GM19239 (cell line): Measurements from ENCODE around the gene DENND2C.
"Not testable (repeated sequence)": the region's sequence is repeated elsewhere in the genome, so short reads cannot be mapped to it uniquely, and the experiment has no call there.

Experiments
- DNase-seq: peaks from one replicate; pipeline ENCODE4 v3.0.0; 2011; ENCODE audit warnings: low spot score; ENCODE audit not compliant: insufficient read length
- FAIRE-seq: peaks from 2 replicates; lab custom pipeline; 2011; peaks lifted over from hg19 to GRCh38; lab: Jason Lieb, UNC

The DENND2C gene

DNA sequence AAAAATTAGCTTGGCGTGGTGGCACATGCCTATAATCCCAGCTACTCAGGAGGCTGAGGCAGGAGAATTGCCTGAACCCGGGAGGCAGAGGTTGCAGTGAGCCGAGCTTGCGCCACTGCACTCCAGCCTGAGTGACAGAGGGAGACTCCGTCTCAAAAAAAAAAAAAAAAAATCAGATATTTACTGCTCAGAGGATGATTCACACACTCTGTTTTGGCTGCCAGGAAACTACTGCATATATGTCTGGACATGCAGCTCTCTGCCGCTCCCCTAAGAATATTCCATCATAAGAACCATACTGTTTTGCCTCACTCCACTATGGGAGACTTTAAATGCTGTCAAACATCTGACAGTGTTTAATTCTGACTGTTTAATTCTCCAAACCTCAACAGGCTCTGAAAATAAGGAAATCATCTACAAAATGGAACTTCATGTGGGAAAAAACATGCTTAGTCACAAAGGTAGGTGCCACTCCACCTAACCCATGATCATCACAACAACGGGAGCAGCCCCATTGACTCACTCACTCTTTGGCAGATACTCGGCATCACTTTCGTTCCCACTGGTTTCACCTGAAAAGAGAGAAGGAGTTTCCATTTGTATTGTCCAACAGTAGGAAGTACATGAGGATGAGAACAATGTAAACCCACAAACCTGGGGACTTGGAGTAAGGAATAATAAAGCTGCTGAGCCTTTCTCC lies 59.2 kb downstream of the DENND2C start:
- DNase-seq (no peak), FAIRE-seq (no peak)

DNA sequence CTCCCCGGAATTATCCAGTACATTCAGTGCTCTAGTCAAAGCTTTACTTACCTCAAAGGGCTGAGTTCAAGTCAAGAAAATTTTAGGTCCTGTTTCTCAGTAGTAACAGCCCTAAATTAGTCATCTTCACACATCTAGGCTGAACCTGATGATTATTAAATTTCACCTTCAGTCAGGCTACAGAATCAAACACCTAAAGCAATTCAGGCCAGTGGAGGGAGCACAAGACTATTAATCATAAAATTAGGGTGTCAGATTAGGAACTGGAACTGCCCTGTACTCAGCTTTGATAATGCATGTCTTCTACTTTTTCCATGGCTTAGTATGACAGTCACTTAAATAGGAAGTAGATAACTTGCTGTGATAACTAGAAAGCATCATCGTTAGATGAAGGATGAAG lies 60.0 kb downstream of the DENND2C start:
- no peak for DNase-seq

DNA sequence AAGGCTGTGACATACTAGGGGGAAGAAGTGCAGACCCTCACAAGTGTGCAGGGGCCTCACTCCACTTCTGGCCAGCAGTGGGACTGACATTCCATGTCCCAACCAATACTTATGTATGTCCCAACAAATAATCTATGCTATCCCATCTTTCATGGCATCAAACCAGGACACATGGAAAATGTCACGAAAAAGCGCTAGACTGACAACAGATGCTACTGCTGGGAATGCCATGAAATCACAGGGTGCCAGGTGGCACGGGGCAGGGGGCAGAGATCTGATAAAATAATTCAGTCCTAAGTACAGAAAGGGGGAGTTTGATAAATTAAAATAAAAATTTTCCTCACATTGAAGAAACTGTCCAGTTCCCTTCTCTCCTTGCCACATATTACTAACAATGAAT lies 60.8 kb downstream of the DENND2C start:
- FAIRE-seq (no peak), DNase-seq (no peak)

More for the DNA sequence above, 60.0 kb downstream of the DENND2C start:
- no peak for FAIRE-seq

DNA sequence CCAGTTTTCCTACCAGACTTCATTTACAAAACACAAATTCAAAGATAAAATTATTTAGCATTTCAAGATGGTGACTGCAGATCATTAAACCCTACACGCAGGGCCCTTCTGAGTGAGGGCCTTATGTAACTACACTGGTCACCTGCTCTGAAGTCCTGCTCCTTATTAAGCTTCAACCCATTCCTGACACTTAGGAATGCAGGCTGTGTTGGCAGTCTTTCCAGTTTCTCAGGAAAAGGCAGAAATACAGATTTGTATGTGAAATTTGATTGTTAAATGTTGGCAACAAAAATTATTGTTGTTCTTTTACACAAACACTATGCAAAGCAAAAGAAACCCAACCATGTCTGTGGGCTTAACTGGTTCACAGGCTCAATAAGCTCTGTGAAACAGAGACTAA lies 62.6 kb downstream of the DENND2C start:
- FAIRE-seq = no peak
- DNase-seq = no peak

DNA sequence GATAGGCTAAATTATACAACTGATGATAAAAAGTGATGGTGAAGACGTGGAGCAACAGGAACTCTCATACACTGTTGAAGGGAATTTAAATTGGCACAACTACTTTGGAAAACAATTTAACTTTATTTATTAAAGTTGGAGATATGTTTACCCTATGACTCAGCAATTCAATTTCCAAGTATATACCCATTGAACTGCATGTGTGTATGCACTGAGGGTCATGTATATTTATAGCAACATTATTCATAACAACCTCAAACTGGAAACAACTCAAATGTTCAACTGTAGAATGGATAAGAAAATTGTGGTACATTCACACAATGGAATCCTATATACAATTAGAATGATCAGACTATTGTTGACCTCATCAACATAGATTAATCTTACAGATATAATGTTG lies 71.9 kb downstream of the DENND2C start:
- no peak for DNase-seq
- no peak for FAIRE-seq

DNA sequence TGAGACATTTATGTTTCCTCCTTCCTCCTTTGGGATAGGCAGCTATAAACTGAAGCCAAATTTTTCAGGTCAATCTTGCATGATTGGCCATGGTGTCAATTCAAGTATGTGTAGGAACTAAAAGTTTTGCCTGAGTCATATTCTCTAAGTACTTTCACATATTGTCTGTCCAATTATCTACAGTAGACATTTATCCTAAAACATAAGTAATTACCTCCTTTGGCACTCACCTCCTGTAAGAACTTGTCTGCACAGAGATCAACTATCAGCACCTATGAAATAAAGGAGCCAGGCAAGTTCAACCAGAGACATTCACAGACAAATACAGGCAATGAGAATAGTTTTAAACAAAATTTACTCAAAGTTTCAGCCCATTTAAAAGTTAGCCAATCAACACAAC lies 74.2 kb downstream of the DENND2C start:
- DNase-seq = no peak

DNA sequence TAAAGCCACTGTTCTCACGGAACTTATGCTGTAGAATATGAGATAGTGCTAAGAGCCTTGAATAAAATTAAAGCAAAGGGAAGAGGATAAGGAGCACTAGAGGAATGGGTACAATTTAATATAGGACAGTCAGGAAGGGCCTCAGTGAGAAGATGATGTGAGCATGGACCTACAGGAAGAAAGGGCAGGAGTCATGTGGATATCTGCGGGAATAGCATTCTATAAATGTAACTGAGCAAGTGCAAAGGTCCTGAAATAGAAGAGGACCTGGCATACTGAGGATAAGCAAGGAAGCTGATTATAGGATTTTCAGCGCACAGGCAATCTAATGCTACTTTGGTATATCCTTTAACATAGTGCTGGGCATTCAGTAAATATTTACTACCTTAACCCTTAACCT lies 75.8 kb downstream of the DENND2C start:
- no peak for FAIRE-seq
- no peak for DNase-seq

More for the DNA sequence above, 74.2 kb downstream of the DENND2C start:
- FAIRE-seq = no peak

DNA sequence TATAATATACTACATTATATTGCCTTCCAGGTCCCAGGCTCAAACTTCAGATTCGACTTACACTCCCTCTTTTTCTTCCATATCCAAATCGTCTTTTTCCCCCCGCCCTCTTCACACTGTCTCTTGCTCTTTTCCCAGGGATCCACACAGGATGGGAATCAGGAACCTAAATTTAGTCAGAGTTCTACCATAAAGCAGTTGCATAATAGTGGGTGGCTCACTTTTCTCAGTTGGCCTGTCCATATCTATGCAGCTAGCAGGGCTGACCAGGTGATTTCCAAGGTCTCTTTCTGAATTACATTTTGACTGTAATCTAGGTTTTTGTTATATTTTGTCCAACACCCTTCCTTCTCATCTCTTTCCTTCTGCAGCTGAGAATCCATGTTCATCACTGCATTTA lies 80.7 kb downstream of the DENND2C start:
- no peak for FAIRE-seq
- DNase-seq = no peak

DNA sequence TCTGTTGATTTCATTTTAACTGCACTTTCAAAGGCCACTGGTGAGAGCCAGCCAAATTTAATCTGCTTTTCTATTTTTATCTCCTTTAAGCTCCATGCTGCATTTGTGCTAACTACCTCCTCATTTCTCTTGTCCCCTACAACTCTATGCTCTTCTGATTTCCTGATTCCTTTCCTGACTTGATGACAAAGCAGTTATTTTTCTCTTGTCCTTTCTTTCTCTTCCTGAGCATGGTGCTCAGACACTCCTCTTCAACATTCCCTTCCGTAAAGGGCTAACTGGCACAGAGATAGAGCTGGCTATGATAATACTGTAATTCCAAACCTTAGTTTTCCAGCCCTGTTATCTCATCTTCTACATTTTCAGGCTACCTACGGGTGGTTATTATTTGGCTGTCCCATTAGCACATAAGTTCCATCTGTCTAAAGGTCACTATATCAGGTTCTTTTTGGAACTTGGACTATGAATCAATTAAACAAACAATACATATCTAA lies 81.6 kb downstream of the DENND2C start:
- DNase-seq = no peak
- FAIRE-seq = no peak

DNA sequence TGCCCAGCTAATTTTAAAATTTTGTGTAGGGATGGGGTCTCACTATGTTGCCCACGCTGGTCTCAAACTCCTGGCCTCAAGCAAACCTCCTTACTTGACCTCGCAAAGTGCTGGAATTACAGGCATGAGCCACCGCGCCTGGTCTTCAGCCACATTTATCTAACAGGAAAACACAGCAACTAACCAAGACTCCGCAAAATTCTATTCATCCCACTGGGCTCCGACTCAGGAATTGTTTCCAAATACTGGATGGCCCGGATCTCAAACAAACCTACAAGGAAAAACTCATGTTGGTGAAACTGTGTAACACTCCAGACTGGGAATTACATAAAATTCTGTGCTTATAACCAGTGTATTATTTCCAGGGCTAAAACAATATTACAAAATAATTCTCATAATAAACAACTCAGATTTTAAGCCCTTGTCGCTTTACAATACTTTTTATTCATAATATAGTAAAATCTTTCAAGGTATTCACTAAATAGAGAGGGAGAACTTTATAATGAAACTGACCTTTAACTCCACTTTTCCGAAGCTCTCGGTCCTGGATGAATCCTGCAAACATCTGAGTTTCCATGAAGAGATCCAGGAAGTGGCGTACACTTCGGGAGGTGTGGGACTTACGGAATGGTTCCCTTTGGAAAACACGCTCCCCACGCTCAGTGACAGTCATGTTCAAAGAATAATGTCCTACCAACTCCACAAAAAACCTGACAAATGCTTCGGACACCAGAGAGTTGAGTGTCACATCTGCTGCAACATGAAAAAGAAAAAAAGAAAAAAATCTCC lies 82.5 kb downstream of the DENND2C start:
- FAIRE-seq = no peak
- DNase-seq = no peak

DNA sequence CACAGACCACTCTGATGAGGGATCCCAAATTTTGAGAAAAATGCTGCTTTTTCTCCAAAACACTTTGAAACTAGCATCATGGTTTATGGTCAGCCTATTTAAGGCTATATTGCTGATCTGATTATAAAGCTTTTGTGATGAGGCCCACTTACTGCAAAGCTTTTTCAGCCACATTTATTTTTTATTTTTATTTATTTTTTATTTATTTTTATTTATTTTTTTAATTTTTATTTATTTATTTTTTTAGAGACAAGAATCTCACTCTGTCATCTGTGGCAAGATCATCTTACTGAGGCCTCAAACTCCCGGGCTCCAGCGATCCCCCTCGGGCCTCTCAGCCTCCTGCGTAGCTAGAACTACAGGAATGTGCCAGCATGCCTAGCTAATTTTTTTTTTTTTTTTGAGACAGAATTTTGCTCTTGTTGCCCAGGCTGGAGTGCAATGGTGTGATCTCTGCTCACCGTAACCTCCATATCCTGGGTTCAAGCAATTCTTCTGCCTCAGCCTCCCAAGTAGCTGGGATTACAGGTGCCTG lies 83.3 kb downstream of the DENND2C start:
- FAIRE-seq (no peak), DNase-seq (no peak)

DNA sequence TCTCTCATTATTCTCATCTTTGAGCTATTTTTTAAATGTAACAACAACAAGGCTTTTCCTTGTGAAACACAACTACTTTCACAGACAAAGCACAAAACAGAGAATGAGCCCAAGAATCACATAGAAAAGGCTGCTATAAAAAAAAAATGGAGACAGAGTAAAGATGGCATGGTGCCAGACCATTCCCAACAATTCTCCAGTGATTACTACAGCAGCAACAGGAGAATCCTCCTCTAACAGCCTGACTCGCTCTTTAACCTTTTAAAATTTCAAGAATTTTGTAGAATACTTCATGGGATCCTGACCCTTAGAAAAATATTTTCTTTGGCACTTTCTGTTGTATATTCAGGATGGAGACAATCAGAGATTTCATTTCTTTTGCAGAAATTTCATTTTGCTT lies 84.6 kb downstream of the DENND2C start:
- DNase-seq (no peak), FAIRE-seq (no peak)

DNA sequence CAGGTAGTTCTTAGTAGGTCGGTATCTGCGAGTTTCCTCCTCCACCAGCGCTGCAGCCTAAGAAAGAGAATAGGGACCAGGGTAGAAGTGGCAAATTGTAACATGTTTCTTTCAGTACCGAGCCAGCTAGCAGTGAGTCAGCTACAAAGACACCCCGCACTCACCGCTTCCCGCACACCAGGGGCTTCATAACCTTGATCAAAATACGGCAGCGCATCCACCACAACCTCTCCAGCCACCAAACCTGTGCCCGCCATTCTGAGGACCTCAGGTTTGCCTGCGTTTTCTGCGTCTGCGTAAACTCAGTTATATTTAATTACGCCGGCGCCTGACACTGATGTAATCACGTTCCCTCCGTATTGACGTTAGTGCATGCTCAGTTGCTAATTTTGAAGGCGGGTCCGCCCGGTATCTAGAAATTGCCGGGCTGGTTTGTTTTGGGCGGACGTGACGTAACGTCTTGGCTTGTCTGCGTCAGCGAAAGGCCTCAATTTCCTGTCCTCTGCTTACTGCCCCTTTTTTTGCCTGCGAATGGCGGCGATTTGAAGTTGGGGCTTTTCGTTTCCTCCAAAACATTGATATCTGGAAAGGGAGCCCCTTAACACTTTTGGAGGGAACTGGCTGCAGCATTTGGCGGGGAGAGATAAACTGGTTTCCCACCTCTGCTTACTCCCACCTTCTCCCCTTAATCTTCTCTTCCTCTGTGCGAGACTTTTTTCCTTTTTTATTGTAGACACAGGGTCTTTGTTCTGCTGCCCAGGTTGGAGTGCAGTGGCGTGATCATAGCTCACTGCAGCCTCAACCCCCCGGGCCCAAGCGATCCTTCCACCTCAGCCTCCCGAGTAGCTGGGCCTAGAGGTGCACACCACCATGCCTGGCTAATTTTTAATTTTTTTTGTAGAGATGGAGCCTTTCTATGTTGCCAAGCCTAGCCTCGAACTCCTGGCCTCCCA lies 88.2 kb downstream of the DENND2C start, which contains the start of gene BCAS2:
BCAS2 (minus strand) TSS at position 281 of the 953 bp plus-strand sequence; CDS start at position 257, 24 bp downstream.
- DNase-seq (peak; percentile 72), FAIRE-seq (peak; percentile 100)

DNA sequence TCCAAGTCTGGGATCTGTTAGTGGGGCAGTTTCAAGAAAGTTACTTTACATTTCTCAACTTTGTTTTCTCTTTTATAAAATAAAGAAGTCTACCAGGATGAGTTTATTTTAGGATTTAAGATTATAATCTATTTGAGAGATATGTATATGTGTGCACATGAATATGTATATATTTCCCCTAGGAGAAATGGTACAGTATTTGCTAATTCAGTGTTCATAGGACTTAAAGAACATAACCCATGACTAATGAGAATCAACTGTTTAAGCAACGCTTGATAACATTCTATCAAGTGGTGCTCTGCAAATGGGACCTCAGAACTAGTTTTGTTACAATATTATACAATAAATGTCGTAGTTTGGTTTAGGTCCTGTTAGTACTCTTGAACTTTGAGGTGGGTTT lies 95.5 kb downstream of the DENND2C start:
- FAIRE-seq (no peak), DNase-seq (no peak)

DNA sequence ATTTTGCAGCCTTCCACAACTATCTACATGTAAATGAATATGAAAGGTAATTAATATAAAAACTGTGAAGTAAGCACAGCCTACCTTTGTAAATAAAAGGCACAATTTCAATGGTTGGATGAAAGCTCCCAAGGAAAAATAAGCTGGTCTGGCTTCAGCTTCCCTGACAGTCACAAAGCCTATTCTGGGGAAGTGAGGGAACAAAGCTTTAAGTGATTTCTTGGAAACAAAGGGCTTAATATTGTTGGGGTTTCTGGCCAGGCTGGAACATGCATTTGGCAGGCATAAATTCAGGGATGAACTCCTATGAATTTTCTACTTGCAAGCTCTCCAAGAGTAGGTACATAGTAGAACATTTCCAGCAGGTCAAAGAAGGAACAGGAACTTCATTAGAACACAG lies 105.7 kb downstream of the DENND2C start:
- no peak for DNase-seq
- FAIRE-seq = no peak

DNA sequence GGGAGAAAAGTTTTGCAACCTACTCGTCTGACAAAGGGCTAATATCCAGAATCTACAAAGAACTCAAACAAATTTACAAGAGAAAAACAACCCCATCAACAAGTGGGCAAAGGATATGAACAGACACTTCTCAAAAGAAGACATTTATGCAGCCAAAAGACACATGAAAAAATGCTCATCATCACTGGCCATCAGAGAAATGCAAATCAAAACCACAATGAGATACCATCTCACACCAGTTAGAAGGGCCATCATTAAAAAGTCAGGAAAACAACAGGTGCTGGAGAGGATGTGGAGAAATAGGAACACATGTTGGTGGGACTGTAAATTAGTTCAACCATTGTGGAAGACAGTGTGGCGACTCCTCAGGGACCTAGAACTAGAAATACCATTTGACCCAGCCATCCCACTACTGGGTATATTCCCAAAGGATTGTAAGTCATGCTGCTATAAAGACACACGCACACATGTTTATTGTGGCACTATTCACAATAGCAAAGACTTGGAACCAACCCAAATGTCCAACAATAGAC lies 106.8 kb downstream of the DENND2C start:
- not testable (repeated sequence) for DNase-seq, FAIRE-seq

DNA sequence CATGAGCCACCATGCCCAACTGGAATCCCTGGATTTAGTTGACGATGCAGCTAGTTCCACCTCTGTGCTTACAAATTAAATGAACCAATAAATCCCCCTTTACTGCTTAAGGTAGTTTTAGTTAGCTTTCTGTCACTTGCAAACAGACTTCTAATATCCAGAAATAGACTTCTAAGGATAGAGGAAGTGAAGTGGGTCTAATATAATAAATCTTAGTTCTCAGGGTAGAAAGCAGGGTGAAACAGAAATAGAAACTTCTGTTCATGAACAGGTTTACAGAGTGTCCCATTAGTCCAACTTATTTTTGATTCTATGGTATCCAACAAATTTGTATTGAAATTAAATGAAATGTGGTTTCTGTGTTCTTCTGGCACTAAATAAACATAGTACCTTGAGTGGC lies 108.5 kb downstream of the DENND2C start:
- no peak for DNase-seq
- no peak for FAIRE-seq

DNA sequence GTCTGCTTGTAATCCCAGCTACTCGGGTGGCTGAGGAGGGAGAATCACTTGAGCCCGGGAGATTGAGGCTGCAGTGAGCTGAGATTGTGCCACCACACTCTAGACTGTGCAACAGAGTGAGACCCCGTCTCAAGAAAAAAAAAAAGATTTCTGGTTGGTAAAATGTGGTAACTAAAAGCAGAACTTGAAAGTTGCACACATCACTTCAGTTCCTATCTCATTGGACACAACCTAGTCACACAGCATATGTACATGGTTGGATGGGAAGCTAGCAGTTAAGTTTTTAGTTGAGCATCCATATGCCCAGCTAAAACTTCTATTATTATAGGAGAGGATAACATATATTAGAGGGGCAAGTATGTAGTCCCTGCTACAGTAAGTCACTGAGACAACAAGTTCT lies 110.5 kb downstream of the DENND2C start:
- FAIRE-seq (no peak), DNase-seq (no peak)

DNA sequence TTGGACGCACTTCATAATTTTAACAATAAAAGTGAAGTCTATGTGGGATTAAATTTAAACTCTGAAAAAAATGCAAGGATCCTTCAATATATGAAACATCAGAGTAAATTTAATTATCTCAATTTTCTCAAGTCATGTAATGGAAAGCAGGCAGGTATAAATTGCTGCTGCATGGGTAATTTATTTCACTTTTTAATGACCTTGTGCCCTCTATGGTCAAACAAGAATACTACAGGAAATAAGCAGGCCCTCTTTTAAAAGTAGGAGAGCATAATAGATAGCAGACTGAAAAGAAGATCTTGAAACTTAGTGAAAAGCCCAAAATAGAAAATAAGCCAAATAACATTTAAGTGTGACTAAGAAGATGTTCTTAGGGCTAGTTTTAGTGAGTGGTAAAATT lies 111.3 kb downstream of the DENND2C start:
- FAIRE-seq (peak; percentile 54), DNase-seq (no peak)

DNA sequence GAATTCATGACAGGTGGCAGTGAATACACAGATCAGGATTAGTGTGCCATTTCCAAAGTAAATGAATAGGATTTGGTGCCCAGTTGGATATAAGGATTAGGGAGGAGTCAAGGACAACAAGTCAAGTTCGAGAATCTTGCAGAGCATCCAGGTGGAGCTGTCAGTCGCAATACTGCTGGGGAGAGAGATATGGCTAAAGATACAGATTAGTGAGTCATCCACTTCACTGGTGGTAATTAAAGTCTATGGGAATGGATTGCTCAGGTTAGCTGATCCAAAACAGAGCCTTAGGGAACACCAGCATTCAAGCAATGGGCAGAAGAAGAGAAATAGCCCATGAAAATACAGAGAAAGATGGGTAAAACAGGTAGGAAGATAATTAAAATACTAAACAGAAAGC lies 115.3 kb downstream of the DENND2C start:
- DNase-seq = no peak
- FAIRE-seq = no peak
